Chondrocyte (in vitro differentiated cells): Measurements from ENCODE around the gene NUP85. TPM values are rescaled to one million over a fixed set of nuclear protein-coding genes. Genes with fewer than 3 reads are reported as not detected.
"Not testable (repeated sequence)": the region's sequence is repeated elsewhere in the genome, so short reads cannot be mapped to it uniquely, and the experiment has no call there.

ENCODE experiments used
- DNase-seq: peaks from one replicate; pipeline ENCODE4 v3.0.0; 2021; ENCODE audit warnings: mixed read lengths, low spot score
- H3K27ac Mint-ChIP-seq: one replicate; pipeline ENCODE4 v1.8.0; 2021; ENCODE audit warnings: mild to moderate bottlenecking, moderate library complexity, mixed read lengths; ENCODE audit not compliant: unreplicated experiment
- H3K27me3 Mint-ChIP-seq: 2 replicates; pipeline ENCODE4 v1.8.0; 2021; ENCODE audit warnings: low read depth, mixed read lengths
- H3K36me3 Mint-ChIP-seq: 2 replicates; pipeline ENCODE4 v1.8.0; 2021; ENCODE audit warnings: low read depth, mixed read lengths
- H3K4me1 Mint-ChIP-seq: 2 replicates; pipeline ENCODE4 v1.8.0; 2021; ENCODE audit warnings: low read depth, mild to moderate bottlenecking, mixed read lengths
- H3K4me3 Mint-ChIP-seq: one replicate; pipeline ENCODE4 v1.8.0; 2021; ENCODE audit warnings: mild to moderate bottlenecking, moderate library complexity, mixed read lengths; ENCODE audit not compliant: unreplicated experiment
- H3K9me3 Mint-ChIP-seq: 2 replicates; pipeline ENCODE4 v1.8.0; 2021; ENCODE audit warnings: low read depth, mixed read lengths
- CTCF ChIP-seq: fragments of 200-600 bp; sonication (generic); IDR thresholded peaks from 2 replicates; pipeline ENCODE4 v1.5.0; 2021; ENCODE audit warnings: antibody characterized with exemption, mild to moderate bottlenecking, moderate library complexity
- total RNA-seq: library from RNA; stranded (reverse); gene quantifications from 3 replicates; pipeline ENCODE4 v1.2.1, GENCODE V29; 2021

The NUP85 gene
- total RNA-seq, 1 donor from 2014 or later: 41.3 TPM

GRCh38 chr17:75277664-75278071 is 72.2 kb downstream of the NUP85 start:
- H3K4me3 Mint-ChIP-seq: no peak overlapping the region
- no peaks in the 10 kb centered on the region for H3K9me3 Mint-ChIP-seq

GRCh38 chr17:75280189-75280588 is 74.7 kb downstream of the NUP85 start:
- DNase-seq, H3K4me3 Mint-ChIP-seq, H3K27me3 Mint-ChIP-seq, H3K36me3 Mint-ChIP-seq, H3K27ac Mint-ChIP-seq, H3K9me3 Mint-ChIP-seq: not testable (repeated sequence)
- peaks cover 12% of the 10 kb centered on the region for H3K4me1 Mint-ChIP-seq

More at GRCh38 chr17:75277664-75278071, 72.2 kb downstream of the NUP85 start:
- Mint-ChIP-seq H3K4me1 (peaks cover 14% of the 10 kb centered on the region), H3K27ac (peak overlapping the region; percentile 22), H3K36me3 (peaks cover 6% of the 10 kb centered on the region), H3K27me3 (no peaks in the 10 kb centered on the region)
- DNase-seq: no peak
- TF ChIP-seq CTCF: no peak

GRCh38 chr17:75285123-75285522 is 79.6 kb downstream of the NUP85 start:
- no peak for TF ChIP-seq CTCF
- Mint-ChIP-seq H3K27me3 (no peaks in the 10 kb centered on the region), H3K4me1 (peaks cover 10% of the 10 kb centered on the region), H3K36me3 (peaks cover 7% of the 10 kb centered on the region), H3K4me3 (no peak overlapping the region), H3K27ac (no peak overlapping the region), H3K9me3 (no peaks in the 10 kb centered on the region)
- DNase-seq: no peak

Other genes starting within 250 kb of the NUP85 start
- gene HID1, start 232.9 kb upstream of the NUP85 start, total RNA-seq: 4.7 to 7.7 TPM (median 5.2 TPM) in 3 replicates
- 32.7 to 51.1 TPM (median 51.0 TPM) in 3 replicates for gene CDR2L, start 218.0 kb upstream of the NUP85 start, total RNA-seq
- gene MRPL58, start 193.0 kb upstream of the NUP85 start, total RNA-seq: 18.9 to 25.7 TPM (median 19.8 TPM) in 3 replicates
- gene ATP5PD, start 158.7 kb upstream of the NUP85 start, total RNA-seq: 178 to 185 TPM (median 183 TPM) in 3 replicates
- 16.8 to 20.4 TPM (median 17.1 TPM) in 3 replicates for gene KCTD2, start 158.5 kb upstream of the NUP85 start, total RNA-seq
- 2.1 to 3.0 TPM (median 3.0 TPM) in 3 replicates for gene SLC16A5, start 117.7 kb upstream of the NUP85 start, total RNA-seq
- gene ARMC7, start 95.7 kb upstream of the NUP85 start, total RNA-seq: 10.8 to 12.3 TPM (median 12.1 TPM) in 3 replicates
- gene NT5C, start 73.9 kb upstream of the NUP85 start, total RNA-seq: 23.3 to 31.2 TPM (median 30.4 TPM) in 3 replicates
- 78.6 to 90.4 TPM (median 86.4 TPM) in 3 replicates for gene JPT1, start 51.2 kb upstream of the NUP85 start, total RNA-seq
- 307 to 347 TPM (median 312 TPM) in 3 replicates for gene SUMO2, start 22.7 kb upstream of the NUP85 start, total RNA-seq
- gene GGA3, start 55.9 kb downstream of the NUP85 start, total RNA-seq: 26.9 to 30.3 TPM (median 28.4 TPM) in 3 replicates
- 38.2 to 49.5 TPM (median 41.1 TPM) in 3 replicates for gene MRPS7, start 56.2 kb downstream of the NUP85 start, total RNA-seq
- 19.0 to 21.6 TPM (median 20.4 TPM) in 3 replicates for gene MIF4GD, start 65.6 kb downstream of the NUP85 start, total RNA-seq
- 6.7 to 11.7 TPM (median 11.3 TPM) in 3 replicates for gene SLC25A19, start 83.8 kb downstream of the NUP85 start, total RNA-seq
- gene GRB2, start 200.0 kb downstream of the NUP85 start, total RNA-seq: 73.9 to 83.7 TPM (median 79.4 TPM) in 3 replicates